PFSK-1 (cell line): ENCODE data around the gene CACNB1.
A peak's percentile ranks its signal among the peaks of the same experiment; 100 is the strongest.

Experiments used
- FOXP2 ChIP-seq: optimal IDR thresholded peaks from 2 replicates; pipeline ENCODE3; 2011; ENCODE audit warnings: borderline replicate concordance, control low read depth, inconsistent platforms; ENCODE audit not compliant: insufficient read depth; ENCODE audit errors: extremely low read length, extremely low read depth
- POLR2AphosphoS5 ChIP-seq: IDR thresholded peaks from 2 replicates; pipeline ENCODE4 v1.6.1; 2012; ENCODE audit warnings: low read depth, mild to moderate bottlenecking, control low read depth, low read length, moderate library complexity
- REST ChIP-seq, 2 experiments: IDR thresholded peaks; 2 replicates each; pipeline versions ENCODE4 v1.6.1 to v1.8.0; 2011 to 2012; ENCODE audit warnings: low read depth in 2 of 2, low read length in 2 of 2, control low read depth in 1 of 2, inconsistent platforms in 1 of 2, mild to moderate bottlenecking in 1 of 2, moderate library complexity in 1 of 2; ENCODE audit not compliant: insufficient read depth in 1 of 2
- SIN3A ChIP-seq: IDR thresholded peaks from 2 replicates; pipeline ENCODE4 v1.6.1; 2012; ENCODE audit warnings: mild to moderate bottlenecking, low read length, moderate library complexity, borderline replicate concordance; ENCODE audit not compliant: insufficient read depth
- TAF1 ChIP-seq: IDR thresholded peaks from 2 replicates; pipeline ENCODE4 v1.6.1; 2012; ENCODE audit warnings: low read length, control low read depth, borderline replicate concordance; ENCODE audit not compliant: insufficient read depth

Gene CACNB1

DNA sequence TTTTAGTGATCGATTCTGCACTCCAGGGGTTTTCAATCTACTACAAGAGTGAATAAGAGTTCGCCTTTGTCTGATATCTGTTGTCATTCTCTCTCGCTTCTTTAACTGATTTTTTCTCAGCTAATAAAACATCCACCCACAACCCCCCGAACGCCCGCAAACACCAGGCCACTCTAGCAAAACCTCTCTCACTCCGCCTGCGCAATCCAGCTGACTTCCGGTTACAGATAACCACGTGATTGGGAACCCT is 2.3 kb upstream of the CACNB1 start:
- TF ChIP-seq FOXP2 = no peak
- TF ChIP-seq POLR2AphosphoS5 = peak; percentile 30; the same call in 1 of the 2 replicates

DNA sequence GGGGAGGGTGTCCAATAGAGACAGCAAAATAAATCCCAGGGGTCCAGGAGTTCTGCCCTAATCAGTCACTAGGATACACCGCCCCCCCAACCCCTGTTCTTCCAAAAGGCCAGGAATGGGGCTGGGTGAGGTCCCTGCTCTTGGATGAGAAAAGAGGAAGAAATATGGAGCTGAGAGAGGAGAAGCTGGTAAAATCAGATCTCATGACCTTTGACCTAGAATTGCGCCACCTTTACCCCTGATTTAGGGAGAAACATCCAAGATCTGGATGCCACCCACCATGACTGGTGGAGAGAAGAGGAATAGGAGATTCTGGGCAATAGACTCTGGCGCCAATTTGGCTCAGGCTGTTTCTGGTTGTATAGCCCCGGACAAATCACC is 707 bp upstream of the CACNB1 start:
- no peak for TF ChIP-seq TAF1
- TF ChIP-seq FOXP2 = no peak
- no peak for TF ChIP-seq REST (IDR thresholded peaks at IDR 0.05; ENCODE audit: insufficient read depth in 1 of 2, low read depth in 2 of 2, low read length in 2 of 2)
- no peak for TF ChIP-seq POLR2AphosphoS5
- TF ChIP-seq SIN3A = no peak

- TF ChIP-seq SIN3A (no peak), TAF1 (no peak), FOXP2 (no peak), REST (IDR thresholded peaks at IDR 0.05; ENCODE audit: insufficient read depth in 1 of 2, low read depth in 2 of 2, low read length in 2 of 2) (no peak), POLR2AphosphoS5 (no peak)
These were observed 619 bp downstream of the CACNB1 start for GRCh38 chr17:39196808-39197291.

DNA sequence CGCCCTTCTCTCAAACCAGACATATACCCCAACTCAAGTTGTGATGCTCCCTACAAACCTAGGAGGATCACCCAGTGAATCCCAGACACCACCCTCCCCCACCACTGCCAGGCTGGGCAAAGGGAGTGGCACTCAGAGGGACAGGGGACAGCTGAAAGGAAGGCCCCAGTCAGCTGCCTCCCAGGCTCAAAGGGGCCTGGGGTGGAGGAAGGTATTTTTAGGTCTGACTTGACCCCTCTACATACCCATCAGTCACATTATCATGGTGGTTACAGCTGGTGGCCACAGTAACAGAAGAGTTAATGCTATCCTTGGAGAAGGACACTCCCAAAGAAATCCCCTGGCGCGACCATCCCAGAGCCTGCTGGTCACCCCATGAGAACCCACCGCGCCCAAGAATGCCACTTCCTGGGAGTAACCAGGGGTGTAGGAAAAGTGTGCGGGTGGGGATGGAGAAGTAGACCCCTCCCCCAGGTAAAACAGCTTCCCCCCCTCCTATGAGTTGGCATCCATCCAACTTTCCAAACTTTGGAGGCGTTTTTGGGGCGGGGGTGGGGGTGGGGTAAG is 1.1 kb downstream of the CACNB1 start:
- TF ChIP-seq POLR2AphosphoS5 (no peak), TAF1 (no peak), REST (IDR thresholded peaks at IDR 0.05; ENCODE audit: insufficient read depth in 1 of 2, low read depth in 2 of 2, low read length in 2 of 2) (no peak), SIN3A (no peak)

DNA sequence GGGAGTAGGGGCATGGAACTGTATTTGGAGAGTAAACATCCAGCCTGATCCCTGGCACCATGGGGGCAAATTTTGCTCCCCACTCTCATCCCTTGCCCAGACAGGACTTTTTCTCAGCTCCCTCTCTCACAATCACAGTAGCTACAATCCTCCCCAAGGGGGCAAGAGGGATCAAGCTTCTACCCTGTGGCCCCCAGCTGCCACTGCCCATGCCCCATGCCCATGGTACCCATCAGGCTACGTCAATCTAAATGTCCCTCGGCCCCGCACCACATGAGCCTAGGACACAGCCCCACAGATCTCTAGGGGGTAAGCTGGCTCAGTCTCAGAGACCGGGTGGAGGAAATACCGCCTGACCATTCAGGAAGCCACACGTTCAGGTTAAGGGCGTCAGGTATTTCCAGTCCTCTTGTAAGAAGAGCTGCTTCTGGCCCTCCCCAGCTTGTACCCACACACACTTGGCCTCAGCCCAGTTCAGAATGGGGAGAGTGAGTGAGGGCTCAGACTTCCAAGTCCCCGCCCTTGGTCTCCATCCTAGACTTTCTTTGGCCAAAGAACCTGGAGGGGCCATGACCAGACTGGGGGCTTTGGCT is 1.8 kb downstream of the CACNB1 start:
- TF ChIP-seq SIN3A (no peak), TAF1 (no peak), FOXP2 (no peak), POLR2AphosphoS5 (no peak), REST (IDR thresholded peaks at IDR 0.05; ENCODE audit: insufficient read depth in 1 of 2, low read depth in 2 of 2, low read length in 2 of 2) (no peak)
